Testis (tissue), 3 donors: ENCODE measurements around the gene CCDC137. TPM values are rescaled to one million over a fixed set of nuclear protein-coding genes. Genes with fewer than 3 reads are reported as not detected.

Source experiments
- DNase-seq: peaks from one replicate; pipeline ENCODE4 v3.0.0-alpha.2; 2019
- H3K27ac ChIP-seq, 2 donors: fragments of 200-600 bp; sonication (generic); one replicate each; pipeline ENCODE4 v1.5.1; 2019
- H3K27me3 ChIP-seq: fragments of 200-600 bp; sonication (generic); one replicate; pipeline ENCODE4 v1.5.1; 2019
- H3K36me3 ChIP-seq: fragments of 200-600 bp; sonication (generic); one replicate; pipeline ENCODE4 v1.5.1; 2017; ENCODE audit warnings: low read depth; ENCODE audit errors: missing control alignments
- H3K4me1 ChIP-seq: fragments of 200-600 bp; sonication (generic); one replicate; pipeline ENCODE4 v1.5.1; 2019
- H3K4me3 ChIP-seq, 2 donors: fragments of 200-600 bp; sonication (generic); one replicate each; pipeline ENCODE4 v1.5.1; 2017 to 2019
- H3K9me3 ChIP-seq: fragments of 200-600 bp; sonication (generic); one replicate; pipeline ENCODE4 v1.5.1; 2017
- POLR2A ChIP-seq: fragments of 450-650 bp; IDR thresholded peaks from one replicate; pipeline ENCODE4 v1.6.1; 2017; ENCODE audit warnings: antibody characterized with exemption, mild to moderate bottlenecking, moderate library complexity
- WGBS, 2 donors: methylation state at CpG; one replicate each; pipeline ENCODE4 v1.1.5; 2018; 5-methylcytosine and 5-hydroxymethylcytosine counted together
- intact Hi-C: fragments of 100-400 bp; cut with DNase I; formaldehyde crosslinking; loops from one replicate; pipeline ENCODE4 v1.15.1; 2023; ENCODE audit warnings: low total_unique reads
- polyA plus RNA-seq: library from polyadenylated mRNA; stranded (reverse); fragments of 350-450 nt; fragmentation: Illumina TruSeq; extraction: RNeasy Lipid Tissue Mini Kit (QIAGEN cat#74804); gene quantifications from one replicate; pipeline ENCODE4 v1.2.3, GENCODE V29; 2014; ENCODE audit warnings: low read depth, low replicate concordance; ENCODE audit not compliant: insufficient read depth
- total RNA-seq, 2 donors: library from RNA; depleted of rRNA; stranded (reverse); fragments of >200 nt; gene quantifications; one replicate each; pipeline ENCODE4 v1.2.3, GENCODE V29; 2016
- TF ChIP-seq, protein P1 (sequence below), 3 experiments: fragments of 450-650 bp in 2 of 3; fragments of 200-600 bp in 1 of 3; sonication (generic) in 1 of 3; IDR thresholded peaks; one replicate each; pipeline ENCODE4 v1.5.1; 2016 to 2019; ENCODE audit warnings: antibody characterized with exemption in 3 of 3, mild to moderate bottlenecking in 2 of 3, moderate library complexity in 1 of 3

The CCDC137 gene
- total and polyA plus RNA-seq, 3 donors from 2014 or later = 18.6 to 19.9 (median 19.0) TPM

- no peak overlapping the region for H3K4me3 ChIP-seq
- H3K9me3 ChIP-seq = no peaks in the 10 kb centered on the region
- intact Hi-C loops = no loop called here
- WGBS, 2 donors = 88 to 89% methylated on average over 12 to 29 of the region's 29 CpGs
- no peaks in the 10 kb centered on the region for H3K27me3 ChIP-seq
- TF ChIP-seq, protein P1, sequence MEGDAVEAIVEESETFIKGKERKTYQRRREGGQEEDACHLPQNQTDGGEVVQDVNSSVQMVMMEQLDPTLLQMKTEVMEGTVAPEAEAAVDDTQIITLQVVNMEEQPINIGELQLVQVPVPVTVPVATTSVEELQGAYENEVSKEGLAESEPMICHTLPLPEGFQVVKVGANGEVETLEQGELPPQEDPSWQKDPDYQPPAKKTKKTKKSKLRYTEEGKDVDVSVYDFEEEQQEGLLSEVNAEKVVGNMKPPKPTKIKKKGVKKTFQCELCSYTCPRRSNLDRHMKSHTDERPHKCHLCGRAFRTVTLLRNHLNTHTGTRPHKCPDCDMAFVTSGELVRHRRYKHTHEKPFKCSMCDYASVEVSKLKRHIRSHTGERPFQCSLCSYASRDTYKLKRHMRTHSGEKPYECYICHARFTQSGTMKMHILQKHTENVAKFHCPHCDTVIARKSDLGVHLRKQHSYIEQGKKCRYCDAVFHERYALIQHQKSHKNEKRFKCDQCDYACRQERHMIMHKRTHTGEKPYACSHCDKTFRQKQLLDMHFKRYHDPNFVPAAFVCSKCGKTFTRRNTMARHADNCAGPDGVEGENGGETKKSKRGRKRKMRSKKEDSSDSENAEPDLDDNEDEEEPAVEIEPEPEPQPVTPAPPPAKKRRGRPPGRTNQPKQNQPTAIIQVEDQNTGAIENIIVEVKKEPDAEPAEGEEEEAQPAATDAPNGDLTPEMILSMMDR (IDR thresholded peaks at IDR 0.05) = no peak
- no peak for TF ChIP-seq POLR2A
- H3K4me1 ChIP-seq = no peaks in the 10 kb centered on the region
- DNase-seq = no peak
- H3K36me3 ChIP-seq = no peaks in the 10 kb centered on the region
- H3K27ac ChIP-seq = no peak overlapping the region
These were observed 21.3 kb upstream of the CCDC137 start for GRCh38 chr17:81644976-81645952.

GRCh38 chr17:81646869-81647600 is 19.5 kb upstream of the CCDC137 start:
- H3K27me3 ChIP-seq = no peaks in the 10 kb centered on the region
- H3K4me3 ChIP-seq = no peak overlapping the region
- TF ChIP-seq, protein P1 (IDR thresholded peaks at IDR 0.05) = no peak
- TF ChIP-seq POLR2A = no peak
- H3K9me3 ChIP-seq = no peaks in the 10 kb centered on the region
- 73 to 74% methylated on average over 12 of the region's 12 CpGs for WGBS, 2 donors
- no peak overlapping the region for H3K27ac ChIP-seq
- no peak for DNase-seq
- H3K4me1 ChIP-seq = no peaks in the 10 kb centered on the region
- no peaks in the 10 kb centered on the region for H3K36me3 ChIP-seq
- intact Hi-C loops = no loop called here

- TF ChIP-seq POLR2A = no peak
- TF ChIP-seq, protein P1 (IDR thresholded peaks at IDR 0.05) = no peak
- no peak overlapping the region for H3K4me3 ChIP-seq
- H3K4me1 ChIP-seq = no peaks in the 10 kb centered on the region
- 34 to 37% methylated on average over 19 to 20 of the region's 21 CpGs for WGBS, 2 donors
- H3K27me3 ChIP-seq = no peaks in the 10 kb centered on the region
- intact Hi-C loops = no loop called here
- H3K9me3 ChIP-seq = no peaks in the 10 kb centered on the region
- no peak for DNase-seq
- H3K36me3 ChIP-seq = no peaks in the 10 kb centered on the region
- no peak overlapping the region for H3K27ac ChIP-seq
These were observed 18.9 kb upstream of the CCDC137 start for GRCh38 chr17:81647640-81648012.

- Histone ChIP-seq H3K4me3 (no peak overlapping the region), H3K36me3 (no peaks in the 10 kb centered on the region), H3K9me3 (no peaks in the 10 kb centered on the region), H3K27ac (no peak overlapping the region), H3K27me3 (no peaks in the 10 kb centered on the region), H3K4me1 (no peaks in the 10 kb centered on the region)
- no peak for DNase-seq
- intact Hi-C loops = no loop called here
- WGBS, 2 donors = 9% methylated on average over 53 of the region's 78 CpGs; no CpG with 5 or more reads in 1 of the 2 donors
- TF ChIP-seq, protein P1 (IDR thresholded peaks at IDR 0.05) = no peak
- TF ChIP-seq POLR2A = no peak
These were observed 18.4 kb upstream of the CCDC137 start for GRCh38 chr17:81648013-81648706.
